Frontal cortex (tissue), 4 donors: ENCODE measurements around the gene ZNF516. TPM values are rescaled to one million over a fixed set of nuclear protein-coding genes. Genes with fewer than 3 reads are reported as not detected.

Experiments
- DNase-seq, 2 donors: peaks; one replicate each; pipeline ENCODE4 v3.0.0; 2012; ENCODE audit warnings: low spot score in 2 of 2
- FAIRE-seq: peaks from 2 replicates; lab custom pipeline; 2012; peaks lifted over from hg19 to GRCh38; lab: Jason Lieb, UNC
- total RNA-seq: library from RNA; depleted of rRNA; stranded (reverse); fragments of >200 nt; gene quantifications from one replicate; pipeline ENCODE4 v1.2.3, GENCODE V29; 2014
- donor health status: control.
- donor health status: control.
- donor health status: control.

Gene ZNF516
- total RNA-seq, 1 donor from 2014 or later, result 14.3 TPM

GRCh38 chr18:76328140-76328539 is 166.9 kb downstream of the ZNF516 start:
- DNase-seq (no peak), FAIRE-seq (no peak)

DNA sequence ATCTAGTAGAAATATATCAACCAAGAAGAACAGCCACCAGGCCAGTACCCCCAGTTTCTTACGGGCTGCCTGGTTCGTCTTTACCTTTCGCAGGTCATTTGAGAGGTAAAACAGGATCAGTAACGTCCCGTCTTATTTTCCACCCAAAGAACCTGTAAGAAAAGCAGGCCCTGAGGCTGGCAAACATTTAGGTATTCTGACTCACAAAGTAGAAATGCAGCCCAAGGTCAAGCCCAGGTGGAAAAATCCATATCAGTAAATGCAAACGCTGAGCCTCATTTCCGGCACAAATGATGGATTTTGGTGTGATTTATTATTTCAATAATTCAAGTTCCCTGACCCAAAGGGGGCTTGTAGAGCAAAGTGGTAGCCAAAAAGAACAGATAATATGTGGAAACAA is 171.2 kb downstream of the ZNF516 start:
- FAIRE-seq, result no peak
- no peak for DNase-seq

- DNase-seq (no peak), FAIRE-seq (no peak)
Observed at GRCh38 chr18:76322686-76323085, 172.4 kb downstream of the ZNF516 start.

DNA sequence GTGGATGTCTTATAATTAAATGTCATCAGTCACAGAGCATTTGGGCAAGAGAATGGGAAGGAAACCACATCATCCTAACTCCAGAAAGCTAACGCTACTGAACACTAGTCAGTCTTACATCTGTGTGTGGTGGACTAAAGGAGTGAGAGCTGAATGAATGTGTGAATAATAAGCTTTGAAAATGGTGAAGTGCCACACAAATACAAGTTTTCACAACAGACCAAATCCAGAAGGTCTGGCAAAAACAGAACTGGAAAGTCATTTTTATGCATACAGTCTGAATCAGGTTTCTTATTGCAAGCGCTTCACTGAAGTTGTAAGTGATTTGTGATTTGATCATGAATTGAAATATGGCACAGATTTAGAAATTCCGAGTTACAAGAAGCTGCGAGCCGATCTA is 175.7 kb downstream of the ZNF516 start:
- DNase-seq (no peak), FAIRE-seq (no peak)

- DNase-seq (no peak), FAIRE-seq (no peak)
Observed at GRCh38 chr18:76318607-76319006, 176.4 kb downstream of the ZNF516 start.

- no peak for FAIRE-seq
- DNase-seq, result no peak
Observed at GRCh38 chr18:76317136-76317535, 177.9 kb downstream of the ZNF516 start.

GRCh38 chr18:76315722-76316230 is 179.3 kb downstream of the ZNF516 start:
- no peak for FAIRE-seq

GRCh38 chr18:76314496-76314895 is 180.5 kb downstream of the ZNF516 start:
- FAIRE-seq (no peak), DNase-seq (no peak)

More at GRCh38 chr18:76315722-76316230, 179.3 kb downstream of the ZNF516 start:
- no peak for DNase-seq

DNA sequence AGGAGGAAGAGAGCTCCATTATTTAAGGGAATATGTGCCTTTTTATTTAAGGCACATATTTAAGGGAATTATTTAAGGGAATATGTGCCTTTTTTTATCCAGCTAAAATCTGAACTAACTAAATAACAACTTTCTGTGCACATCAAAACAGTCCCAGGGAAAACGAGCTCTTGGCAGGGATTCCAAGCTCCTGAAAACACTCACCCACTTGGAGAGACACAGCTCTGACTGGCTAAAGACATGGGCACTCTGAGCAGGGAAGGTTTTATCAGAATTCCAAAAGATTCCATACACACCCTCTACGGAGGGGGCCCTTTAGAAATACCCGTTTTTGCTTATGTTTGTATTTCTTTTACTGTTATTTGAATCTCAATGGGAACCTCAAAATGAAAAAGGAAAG is 181.0 kb downstream of the ZNF516 start:
- DNase-seq, result no peak
- no peak for FAIRE-seq
